SK-N-SH treated with all-trans-retinoic acid at 6 μM for 48 hours (cell line): ENCODE measurements around the gene ADGRG1.

ENCODE experiments used
- ATAC-seq: fragments of 200-7000 bp; cut with Tn5 transposase; 3 replicates; pipeline ENCODE4 v1.9.1; 2020; ENCODE audit warnings: mild to moderate bottlenecking, moderate library complexity
- ARNTL ChIP-seq: fragments of 450-650 bp; formaldehyde crosslinking; IDR thresholded peaks from 2 replicates; pipeline ENCODE4 v1.5.0; 2020; ENCODE audit warnings: low read depth, mild to moderate bottlenecking, moderate library complexity, borderline replicate concordance
- BACH2 ChIP-seq: fragments of 250-450 bp; sonication (Bioruptor Pico); IDR thresholded peaks from 2 replicates; pipeline ENCODE4 v1.9.0; 2021; ENCODE audit warnings: mild to moderate bottlenecking, borderline replicate concordance
- CSDC2 ChIP-seq: fragments of 250-450 bp; sonication (Bioruptor Pico); IDR thresholded peaks from 2 replicates; pipeline ENCODE4 v1.5.0; 2020; ENCODE audit warnings: mild to moderate bottlenecking, moderate library complexity
- ESRRG ChIP-seq: fragments of 250-450 bp; sonication (Bioruptor Pico); IDR thresholded peaks from 2 replicates; pipeline ENCODE4 v1.6.1; 2021; ENCODE audit warnings: mild to moderate bottlenecking
- GLIS3 ChIP-seq: fragments of 250-450 bp; sonication (Bioruptor Pico); IDR thresholded peaks from 2 replicates; pipeline ENCODE4 v1.5.0; 2020; ENCODE audit warnings: mild to moderate bottlenecking, moderate library complexity
- ISL1 ChIP-seq: fragments of 250-450 bp; sonication (Bioruptor Pico); IDR thresholded peaks from 2 replicates; pipeline ENCODE4 v2.1.2; 2022; ENCODE audit warnings: mild to moderate bottlenecking, moderate library complexity
- OSR1 ChIP-seq: fragments of 250-450 bp; sonication (Bioruptor Pico); IDR thresholded peaks from 2 replicates; pipeline ENCODE4 v1.8.0; 2022; ENCODE audit warnings: moderate library complexity, mild to moderate bottlenecking, inconsistent platforms
- PPARA ChIP-seq: fragments of 250-450 bp; sonication (Bioruptor Pico); IDR thresholded peaks from 2 replicates; pipeline ENCODE4 v1.5.0; 2020; ENCODE audit warnings: mild to moderate bottlenecking, borderline replicate concordance
- RARB ChIP-seq: fragments of 250-450 bp; sonication (Bioruptor Pico); IDR thresholded peaks from 2 replicates; pipeline ENCODE4 v1.8.0; 2021; ENCODE audit warnings: mild to moderate bottlenecking, moderate library complexity
- SNAI2 ChIP-seq: fragments of 250-450 bp; sonication (Bioruptor Pico); IDR thresholded peaks from 2 replicates; pipeline ENCODE4 v1.5.0; 2020; ENCODE audit warnings: mild to moderate bottlenecking, moderate library complexity
- TOX ChIP-seq: fragments of 250-450 bp; sonication (Bioruptor Pico); IDR thresholded peaks from 2 replicates; pipeline ENCODE4 v1.8.0; 2021; ENCODE audit warnings: mild to moderate bottlenecking, moderate library complexity, borderline replicate concordance
- ZC3H10 ChIP-seq: fragments of 250-450 bp; sonication (Bioruptor Pico); IDR thresholded peaks from 2 replicates; pipeline ENCODE4 v1.5.1; 2021; ENCODE audit warnings: mild to moderate bottlenecking, moderate library complexity
- ZFP3 ChIP-seq: fragments of 250-450 bp; sonication (Bioruptor Pico); IDR thresholded peaks from 2 replicates; pipeline ENCODE4 v1.5.0; 2020; ENCODE audit warnings: mild to moderate bottlenecking, moderate library complexity
- ZFP30 ChIP-seq: fragments of 450-650 bp; formaldehyde crosslinking; IDR thresholded peaks from 2 replicates; pipeline ENCODE4 v1.5.0; 2022; ENCODE audit warnings: mild to moderate bottlenecking, moderate library complexity
- ZNF565 ChIP-seq: fragments of 450-650 bp; formaldehyde crosslinking; conservative IDR thresholded peaks from 2 replicates; pipeline ENCODE4 v1.5.0; 2020; ENCODE audit warnings: low read depth, mild to moderate bottlenecking, moderate library complexity
- ZNF70 ChIP-seq: fragments of 450-650 bp; formaldehyde crosslinking; IDR thresholded peaks from 2 replicates; pipeline ENCODE4 v1.5.0; 2020; ENCODE audit warnings: mild to moderate bottlenecking, moderate library complexity
- TF ChIP-seq, protein P1 (sequence below): fragments of 250-450 bp; sonication (Bioruptor Pico); IDR thresholded peaks from 2 replicates; pipeline ENCODE4 v1.8.0; 2020; ENCODE audit warnings: mild to moderate bottlenecking, moderate library complexity, borderline replicate concordance
- TF ChIP-seq, protein P2 (sequence below): fragments of 250-450 bp; sonication (Bioruptor Pico); IDR thresholded peaks from 2 replicates; pipeline ENCODE4 v1.5.1; 2021; ENCODE audit warnings: mild to moderate bottlenecking, moderate library complexity
- TF ChIP-seq, protein P3 (sequence below): fragments of 250-450 bp; sonication (Bioruptor Pico); IDR thresholded peaks from 2 replicates; pipeline ENCODE4 v1.5.1; 2020; ENCODE audit warnings: low read depth, mild to moderate bottlenecking, moderate library complexity
- TF ChIP-seq, protein P4 (sequence below): fragments of 250-450 bp; sonication (Bioruptor Pico); IDR thresholded peaks from 2 replicates; pipeline ENCODE4 v1.8.0; 2021; ENCODE audit warnings: low read depth, mild to moderate bottlenecking, moderate library complexity, borderline replicate concordance
- TF ChIP-seq, protein P5 (sequence below): fragments of 250-450 bp; sonication (Bioruptor Pico); IDR thresholded peaks from 2 replicates; pipeline ENCODE4 v1.5.0; 2020; ENCODE audit warnings: mild to moderate bottlenecking, moderate library complexity

ADGRG1 gene

DNA sequence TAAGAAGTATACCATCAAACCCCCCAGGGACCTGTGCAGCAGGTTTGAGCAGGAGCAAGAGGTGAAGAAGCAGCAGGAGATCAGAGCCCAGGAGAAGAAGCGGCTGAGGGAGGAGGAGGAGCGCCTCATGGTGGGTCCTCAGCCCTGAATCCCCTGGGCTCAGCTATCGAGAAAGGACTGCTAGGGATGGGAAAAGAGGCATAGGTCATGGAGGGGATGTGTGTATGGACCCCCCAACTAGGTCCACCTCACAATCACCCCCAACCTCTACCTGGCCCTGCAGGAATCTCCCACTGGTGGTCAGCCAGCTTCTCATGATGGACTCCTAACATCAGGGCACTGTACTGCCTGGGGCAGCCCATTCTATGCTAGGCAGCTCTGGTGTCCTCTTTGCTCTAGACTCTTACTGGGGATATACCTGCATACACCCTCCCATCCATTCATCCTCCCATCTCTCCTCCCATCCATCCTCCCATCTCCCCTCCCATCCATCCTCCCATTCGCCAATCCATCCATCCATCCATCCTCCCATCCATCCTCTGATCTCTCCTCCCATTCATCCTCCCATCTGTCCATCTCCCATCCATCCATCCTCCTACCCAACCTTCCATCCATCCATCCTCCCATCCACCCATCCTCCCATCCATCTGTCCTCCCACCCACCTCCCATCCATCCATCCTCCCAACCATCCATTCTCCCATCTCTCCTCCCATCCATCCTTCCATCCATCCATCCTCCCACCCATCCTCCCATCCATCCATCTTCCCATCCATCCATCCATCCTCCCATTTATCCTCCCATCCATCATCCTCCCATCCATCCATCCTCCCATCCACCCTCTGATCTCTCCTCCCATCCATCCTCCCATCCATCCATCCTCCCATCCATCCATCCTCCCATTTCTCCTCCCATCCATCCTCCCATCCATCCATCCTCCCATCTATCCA, 76.7 kb downstream of the ADGRG1 start:
- no peak for TF ChIP-seq PPARA (CRISPR knock-in tag)
- no peak for TF ChIP-seq ZNF70 (CRISPR knock-in tag)
- no peak for TF ChIP-seq BACH2
- TF ChIP-seq, protein P1, sequence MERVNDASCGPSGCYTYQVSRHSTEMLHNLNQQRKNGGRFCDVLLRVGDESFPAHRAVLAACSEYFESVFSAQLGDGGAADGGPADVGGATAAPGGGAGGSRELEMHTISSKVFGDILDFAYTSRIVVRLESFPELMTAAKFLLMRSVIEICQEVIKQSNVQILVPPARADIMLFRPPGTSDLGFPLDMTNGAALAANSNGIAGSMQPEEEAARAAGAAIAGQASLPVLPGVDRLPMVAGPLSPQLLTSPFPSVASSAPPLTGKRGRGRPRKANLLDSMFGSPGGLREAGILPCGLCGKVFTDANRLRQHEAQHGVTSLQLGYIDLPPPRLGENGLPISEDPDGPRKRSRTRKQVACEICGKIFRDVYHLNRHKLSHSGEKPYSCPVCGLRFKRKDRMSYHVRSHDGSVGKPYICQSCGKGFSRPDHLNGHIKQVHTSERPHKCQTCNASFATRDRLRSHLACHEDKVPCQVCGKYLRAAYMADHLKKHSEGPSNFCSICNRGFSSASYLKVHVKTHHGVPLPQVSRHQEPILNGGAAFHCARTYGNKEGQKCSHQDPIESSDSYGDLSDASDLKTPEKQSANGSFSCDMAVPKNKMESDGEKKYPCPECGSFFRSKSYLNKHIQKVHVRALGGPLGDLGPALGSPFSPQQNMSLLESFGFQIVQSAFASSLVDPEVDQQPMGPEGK (CRISPR knock-in tag) = no peak
- TF ChIP-seq OSR1 (CRISPR knock-in tag) = no peak
- no peak for TF ChIP-seq ZC3H10 (CRISPR knock-in tag)
- no peak for TF ChIP-seq GLIS3 (CRISPR knock-in tag)
- no peak for TF ChIP-seq CSDC2
- TF ChIP-seq, protein P2, sequence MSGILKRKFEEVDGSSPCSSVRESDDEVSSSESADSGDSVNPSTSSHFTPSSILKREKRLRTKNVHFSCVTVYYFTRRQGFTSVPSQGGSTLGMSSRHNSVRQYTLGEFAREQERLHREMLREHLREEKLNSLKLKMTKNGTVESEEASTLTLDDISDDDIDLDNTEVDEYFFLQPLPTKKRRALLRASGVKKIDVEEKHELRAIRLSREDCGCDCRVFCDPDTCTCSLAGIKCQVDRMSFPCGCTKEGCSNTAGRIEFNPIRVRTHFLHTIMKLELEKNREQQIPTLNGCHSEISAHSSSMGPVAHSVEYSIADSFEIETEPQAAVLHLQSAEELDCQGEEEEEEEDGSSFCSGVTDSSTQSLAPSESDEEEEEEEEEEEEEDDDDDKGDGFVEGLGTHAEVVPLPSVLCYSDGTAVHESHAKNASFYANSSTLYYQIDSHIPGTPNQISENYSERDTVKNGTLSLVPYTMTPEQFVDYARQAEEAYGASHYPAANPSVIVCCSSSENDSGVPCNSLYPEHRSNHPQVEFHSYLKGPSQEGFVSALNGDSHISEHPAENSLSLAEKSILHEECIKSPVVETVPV (CRISPR knock-in tag) = no peak
- TF ChIP-seq, protein P3, sequence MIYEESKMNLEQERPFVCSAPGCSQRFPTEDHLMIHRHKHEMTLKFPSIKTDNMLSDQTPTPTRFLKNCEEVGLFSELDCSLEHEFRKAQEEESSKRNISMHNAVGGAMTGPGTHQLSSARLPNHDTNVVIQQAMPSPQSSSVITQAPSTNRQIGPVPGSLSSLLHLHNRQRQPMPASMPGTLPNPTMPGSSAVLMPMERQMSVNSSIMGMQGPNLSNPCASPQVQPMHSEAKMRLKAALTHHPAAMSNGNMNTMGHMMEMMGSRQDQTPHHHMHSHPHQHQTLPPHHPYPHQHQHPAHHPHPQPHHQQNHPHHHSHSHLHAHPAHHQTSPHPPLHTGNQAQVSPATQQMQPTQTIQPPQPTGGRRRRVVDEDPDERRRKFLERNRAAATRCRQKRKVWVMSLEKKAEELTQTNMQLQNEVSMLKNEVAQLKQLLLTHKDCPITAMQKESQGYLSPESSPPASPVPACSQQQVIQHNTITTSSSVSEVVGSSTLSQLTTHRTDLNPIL = no peak
- TF ChIP-seq, protein P4, sequence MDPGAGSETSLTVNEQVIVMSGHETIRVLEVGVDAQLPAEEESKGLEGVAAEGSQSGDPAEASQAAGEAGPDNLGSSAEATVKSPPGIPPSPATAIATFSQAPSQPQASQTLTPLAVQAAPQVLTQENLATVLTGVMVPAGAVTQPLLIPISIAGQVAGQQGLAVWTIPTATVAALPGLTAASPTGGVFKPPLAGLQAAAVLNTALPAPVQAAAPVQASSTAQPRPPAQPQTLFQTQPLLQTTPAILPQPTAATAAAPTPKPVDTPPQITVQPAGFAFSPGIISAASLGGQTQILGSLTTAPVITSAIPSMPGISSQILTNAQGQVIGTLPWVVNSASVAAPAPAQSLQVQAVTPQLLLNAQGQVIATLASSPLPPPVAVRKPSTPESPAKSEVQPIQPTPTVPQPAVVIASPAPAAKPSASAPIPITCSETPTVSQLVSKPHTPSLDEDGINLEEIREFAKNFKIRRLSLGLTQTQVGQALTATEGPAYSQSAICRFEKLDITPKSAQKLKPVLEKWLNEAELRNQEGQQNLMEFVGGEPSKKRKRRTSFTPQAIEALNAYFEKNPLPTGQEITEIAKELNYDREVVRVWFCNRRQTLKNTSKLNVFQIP (CRISPR knock-in tag) = no peak
- TF ChIP-seq ZNF565 (CRISPR knock-in tag) = no peak
- no peak for TF ChIP-seq ZFP3 (CRISPR knock-in tag)
- no peak for TF ChIP-seq TOX (CRISPR knock-in tag)
- no peak for ATAC-seq

DNA sequence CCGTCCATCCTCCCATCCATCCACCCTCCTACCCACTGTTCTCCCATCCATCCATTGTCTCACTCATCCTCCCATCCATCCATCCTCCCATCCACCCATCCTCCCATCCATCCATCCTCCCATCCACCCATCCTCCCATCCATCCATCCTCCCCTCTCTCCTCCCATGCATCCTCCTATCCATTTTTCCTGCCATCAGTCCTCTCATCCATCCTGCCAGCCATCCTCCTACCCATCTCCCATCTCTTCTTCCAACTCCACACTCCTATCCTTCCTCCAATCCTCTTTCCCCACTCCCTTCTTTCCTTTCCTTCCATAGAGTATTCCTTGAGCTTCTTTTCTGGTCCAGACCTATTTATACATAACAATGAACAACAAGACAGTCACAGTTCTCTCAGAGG, 78.3 kb downstream of the ADGRG1 start:
- no peak for ATAC-seq
- TF ChIP-seq CSDC2 (no peak), SNAI2 (CRISPR knock-in tag) (no peak), ZFP30 (CRISPR knock-in tag) (no peak)
- TF ChIP-seq, protein P3 = no peak
- TF ChIP-seq, all 23 proteins: peak for 0

DNA sequence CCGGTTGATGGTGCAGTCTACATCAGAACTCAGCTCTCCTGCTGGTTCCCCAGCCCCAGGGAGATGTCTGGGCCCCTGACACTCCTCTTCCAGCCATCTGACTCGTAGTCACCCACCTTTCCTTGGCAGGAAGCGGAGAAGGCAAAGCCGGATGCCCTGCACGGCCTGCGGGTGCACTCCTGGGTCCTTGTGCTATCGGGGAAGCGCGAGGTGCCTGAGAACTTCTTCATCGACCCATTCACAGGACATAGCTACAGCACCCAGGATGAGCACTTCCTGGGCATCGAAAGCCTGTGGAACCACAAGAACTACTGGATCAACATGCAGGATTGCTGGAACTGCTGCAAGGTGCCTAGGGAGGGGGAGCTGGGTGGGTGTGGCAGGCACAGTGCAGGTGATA, 78.9 kb downstream of the ADGRG1 start:
- no peak for ATAC-seq

More for the DNA sequence above, 78.9 kb downstream of the ADGRG1 start:
- TF ChIP-seq, protein P5, sequence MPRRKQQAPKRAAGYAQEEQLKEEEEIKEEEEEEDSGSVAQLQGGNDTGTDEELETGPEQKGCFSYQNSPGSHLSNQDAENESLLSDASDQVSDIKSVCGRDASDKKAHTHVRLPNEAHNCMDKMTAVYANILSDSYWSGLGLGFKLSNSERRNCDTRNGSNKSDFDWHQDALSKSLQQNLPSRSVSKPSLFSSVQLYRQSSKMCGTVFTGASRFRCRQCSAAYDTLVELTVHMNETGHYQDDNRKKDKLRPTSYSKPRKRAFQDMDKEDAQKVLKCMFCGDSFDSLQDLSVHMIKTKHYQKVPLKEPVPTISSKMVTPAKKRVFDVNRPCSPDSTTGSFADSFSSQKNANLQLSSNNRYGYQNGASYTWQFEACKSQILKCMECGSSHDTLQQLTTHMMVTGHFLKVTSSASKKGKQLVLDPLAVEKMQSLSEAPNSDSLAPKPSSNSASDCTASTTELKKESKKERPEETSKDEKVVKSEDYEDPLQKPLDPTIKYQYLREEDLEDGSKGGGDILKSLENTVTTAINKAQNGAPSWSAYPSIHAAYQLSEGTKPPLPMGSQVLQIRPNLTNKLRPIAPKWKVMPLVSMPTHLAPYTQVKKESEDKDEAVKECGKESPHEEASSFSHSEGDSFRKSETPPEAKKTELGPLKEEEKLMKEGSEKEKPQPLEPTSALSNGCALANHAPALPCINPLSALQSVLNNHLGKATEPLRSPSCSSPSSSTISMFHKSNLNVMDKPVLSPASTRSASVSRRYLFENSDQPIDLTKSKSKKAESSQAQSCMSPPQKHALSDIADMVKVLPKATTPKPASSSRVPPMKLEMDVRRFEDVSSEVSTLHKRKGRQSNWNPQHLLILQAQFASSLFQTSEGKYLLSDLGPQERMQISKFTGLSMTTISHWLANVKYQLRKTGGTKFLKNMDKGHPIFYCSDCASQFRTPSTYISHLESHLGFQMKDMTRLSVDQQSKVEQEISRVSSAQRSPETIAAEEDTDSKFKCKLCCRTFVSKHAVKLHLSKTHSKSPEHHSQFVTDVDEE = no peak
- TF ChIP-seq TOX (CRISPR knock-in tag) = no peak
- no peak for TF ChIP-seq ARNTL (CRISPR knock-in tag)
- TF ChIP-seq, protein P3 = no peak
- no peak for TF ChIP-seq ZFP30 (CRISPR knock-in tag)
- no peak for TF ChIP-seq OSR1 (CRISPR knock-in tag)
- TF ChIP-seq ZNF565 (CRISPR knock-in tag) = no peak
- no peak for TF ChIP-seq SNAI2 (CRISPR knock-in tag)
- no peak for TF ChIP-seq RARB (CRISPR knock-in tag)
- no peak for TF ChIP-seq ZC3H10 (CRISPR knock-in tag)
- TF ChIP-seq CSDC2 = no peak
- TF ChIP-seq, protein P1 (CRISPR knock-in tag) = no peak
- no peak for TF ChIP-seq PPARA (CRISPR knock-in tag)
- TF ChIP-seq ISL1 (CRISPR knock-in tag) = no peak
- no peak for TF ChIP-seq ESRRG (CRISPR knock-in tag)
- TF ChIP-seq GLIS3 (CRISPR knock-in tag) = no peak
- TF ChIP-seq BACH2 = no peak
